ENCODE results near the gene RASSF5.

DNA sequence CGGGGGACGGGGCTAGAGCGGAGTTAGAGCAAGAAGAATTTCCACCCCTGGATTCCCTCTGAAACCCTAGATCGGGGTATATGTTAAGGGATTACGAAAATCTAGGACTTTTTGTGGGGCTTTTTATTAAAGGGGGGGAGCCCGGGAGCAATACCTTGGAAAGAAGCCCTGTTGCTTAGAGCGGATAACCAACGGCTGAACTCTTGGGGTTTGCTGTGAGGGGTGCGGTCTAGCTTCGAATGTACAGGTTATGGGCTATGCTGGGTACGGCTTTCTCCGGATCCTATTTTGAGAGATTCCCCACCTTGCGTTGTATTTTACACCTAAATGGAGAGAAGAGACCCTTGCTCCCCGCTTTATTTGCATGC lies 128.6 kb downstream of the RASSF5 start:
- TF ChIP-seq, protein P1, sequence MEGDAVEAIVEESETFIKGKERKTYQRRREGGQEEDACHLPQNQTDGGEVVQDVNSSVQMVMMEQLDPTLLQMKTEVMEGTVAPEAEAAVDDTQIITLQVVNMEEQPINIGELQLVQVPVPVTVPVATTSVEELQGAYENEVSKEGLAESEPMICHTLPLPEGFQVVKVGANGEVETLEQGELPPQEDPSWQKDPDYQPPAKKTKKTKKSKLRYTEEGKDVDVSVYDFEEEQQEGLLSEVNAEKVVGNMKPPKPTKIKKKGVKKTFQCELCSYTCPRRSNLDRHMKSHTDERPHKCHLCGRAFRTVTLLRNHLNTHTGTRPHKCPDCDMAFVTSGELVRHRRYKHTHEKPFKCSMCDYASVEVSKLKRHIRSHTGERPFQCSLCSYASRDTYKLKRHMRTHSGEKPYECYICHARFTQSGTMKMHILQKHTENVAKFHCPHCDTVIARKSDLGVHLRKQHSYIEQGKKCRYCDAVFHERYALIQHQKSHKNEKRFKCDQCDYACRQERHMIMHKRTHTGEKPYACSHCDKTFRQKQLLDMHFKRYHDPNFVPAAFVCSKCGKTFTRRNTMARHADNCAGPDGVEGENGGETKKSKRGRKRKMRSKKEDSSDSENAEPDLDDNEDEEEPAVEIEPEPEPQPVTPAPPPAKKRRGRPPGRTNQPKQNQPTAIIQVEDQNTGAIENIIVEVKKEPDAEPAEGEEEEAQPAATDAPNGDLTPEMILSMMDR (conservative IDR thresholded peaks at IDR 0.05; ENCODE audit: low read depth in 2 of 2), result no peak
- TF ChIP-seq POLR2AphosphoS5 (IDR thresholded peaks at IDR 0.05; ENCODE audit: low read depth) (no peak), CREB1 (CRISPR knock-in tag; IDR thresholded peaks at IDR 0.05; ENCODE audit: low read depth) (no peak), EZH2 (IDR thresholded peaks at IDR 0.05; ENCODE audit: low read depth, unreplicated experiment) (no peak)
- TF ChIP-seq, protein P2, sequence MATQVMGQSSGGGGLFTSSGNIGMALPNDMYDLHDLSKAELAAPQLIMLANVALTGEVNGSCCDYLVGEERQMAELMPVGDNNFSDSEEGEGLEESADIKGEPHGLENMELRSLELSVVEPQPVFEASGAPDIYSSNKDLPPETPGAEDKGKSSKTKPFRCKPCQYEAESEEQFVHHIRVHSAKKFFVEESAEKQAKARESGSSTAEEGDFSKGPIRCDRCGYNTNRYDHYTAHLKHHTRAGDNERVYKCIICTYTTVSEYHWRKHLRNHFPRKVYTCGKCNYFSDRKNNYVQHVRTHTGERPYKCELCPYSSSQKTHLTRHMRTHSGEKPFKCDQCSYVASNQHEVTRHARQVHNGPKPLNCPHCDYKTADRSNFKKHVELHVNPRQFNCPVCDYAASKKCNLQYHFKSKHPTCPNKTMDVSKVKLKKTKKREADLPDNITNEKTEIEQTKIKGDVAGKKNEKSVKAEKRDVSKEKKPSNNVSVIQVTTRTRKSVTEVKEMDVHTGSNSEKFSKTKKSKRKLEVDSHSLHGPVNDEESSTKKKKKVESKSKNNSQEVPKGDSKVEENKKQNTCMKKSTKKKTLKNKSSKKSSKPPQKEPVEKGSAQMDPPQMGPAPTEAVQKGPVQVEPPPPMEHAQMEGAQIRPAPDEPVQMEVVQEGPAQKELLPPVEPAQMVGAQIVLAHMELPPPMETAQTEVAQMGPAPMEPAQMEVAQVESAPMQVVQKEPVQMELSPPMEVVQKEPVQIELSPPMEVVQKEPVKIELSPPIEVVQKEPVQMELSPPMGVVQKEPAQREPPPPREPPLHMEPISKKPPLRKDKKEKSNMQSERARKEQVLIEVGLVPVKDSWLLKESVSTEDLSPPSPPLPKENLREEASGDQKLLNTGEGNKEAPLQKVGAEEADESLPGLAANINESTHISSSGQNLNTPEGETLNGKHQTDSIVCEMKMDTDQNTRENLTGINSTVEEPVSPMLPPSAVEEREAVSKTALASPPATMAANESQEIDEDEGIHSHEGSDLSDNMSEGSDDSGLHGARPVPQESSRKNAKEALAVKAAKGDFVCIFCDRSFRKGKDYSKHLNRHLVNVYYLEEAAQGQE (IDR thresholded peaks at IDR 0.05; ENCODE audit: unreplicated experiment), result no peak
